ENCODE measurements around the gene CD1E.

The CD1E gene

GRCh38 chr1:158396646-158397045 lies 43.0 kb downstream of the CD1E start:
- no peaks in the 10 kb centered on the region for H4K20me1 ChIP-seq (ENCODE audit: insufficient read depth, low read length)
- peaks cover 10% of the 10 kb centered on the region; the same call in 1 of the 2 replicates for H3K4me1 ChIP-seq (ENCODE audit: low read length)
- H3K9ac ChIP-seq (ENCODE audit: low read length), result no peak overlapping the region
- 0 out of 2 replicates have a peak, but pooled peaks cover 2% of the 10 kb centered on the region for H3K27me3 ChIP-seq (ENCODE audit: low read depth, low read length)
- H2AFZ ChIP-seq (ENCODE audit: low read depth, low read length), result no peak overlapping the region
- no peaks in the 10 kb centered on the region for H3K9me3 ChIP-seq (ENCODE audit: insufficient read depth, low read length)
- no peak overlapping the region for H3K27ac ChIP-seq (ENCODE audit: low read length)
- H3K79me2 ChIP-seq (ENCODE audit: low read length), result no peaks in the 10 kb centered on the region
- H3K4me2 ChIP-seq (ENCODE audit: low read length), result no peak overlapping the region
- TF ChIP-seq CTCF (IDR thresholded peaks at IDR 0.05; ENCODE audit: low read depth, low read length) (no peak), EZH2phosphoT487 (IDR thresholded peaks at IDR 0.05; ENCODE audit: low read depth) (no peak)
- no peak overlapping the region for H3K4me3 ChIP-seq (ENCODE audit: low read length)
- no peaks in the 10 kb centered on the region for H3K36me3 ChIP-seq (replicated peaks; ENCODE audit: low read depth, low read length)

GRCh38 chr1:158398818-158399514 lies 45.3 kb downstream of the CD1E start, which contains the start of gene OR10T2:
Gene OR10T2 (minus strand): TSS chr1:158399466. CDS start chr1:158399466, 0 bp downstream.
- no peaks in the 10 kb centered on the region for H4K20me1 ChIP-seq (ENCODE audit: insufficient read depth, low read length)
- H3K79me2 ChIP-seq (ENCODE audit: low read length), result no peaks in the 10 kb centered on the region
- no peak within 1 kb of the TSS for H3K9ac ChIP-seq (ENCODE audit: low read length)
- no peak within 1 kb of the TSS for H2AFZ ChIP-seq (ENCODE audit: low read depth, low read length)
- peaks cover 10% of the 10 kb centered on the region; the same call in 1 of the 2 replicates for H3K4me1 ChIP-seq (ENCODE audit: low read length)
- 0 out of 2 replicates have a peak, but pooled peaks cover 2% of the 10 kb centered on the region for H3K27me3 ChIP-seq (ENCODE audit: low read depth, low read length)
- no peak within 1 kb of the TSS for H3K4me3 ChIP-seq (ENCODE audit: low read length)
- H3K36me3 ChIP-seq (replicated peaks; ENCODE audit: low read depth, low read length), result no peaks in the 10 kb centered on the region
- no peak within 1 kb of the TSS for H3K27ac ChIP-seq (ENCODE audit: low read length)
- H3K9me3 ChIP-seq (ENCODE audit: insufficient read depth, low read length), result no peaks in the 10 kb centered on the region
- H3K4me2 ChIP-seq (ENCODE audit: low read length), result no peak within 1 kb of the TSS
- TF ChIP-seq CTCF (IDR thresholded peaks at IDR 0.05; ENCODE audit: low read depth, low read length), result no peak
- TF ChIP-seq EZH2phosphoT487 (IDR thresholded peaks at IDR 0.05; ENCODE audit: low read depth), result no peak

GRCh38 chr1:158400871-158401270 lies 47.2 kb downstream of the CD1E start:
- Histone ChIP-seq H3K9me3 (ENCODE audit: insufficient read depth, low read length) (no peaks in the 10 kb centered on the region), H4K20me1 (ENCODE audit: insufficient read depth, low read length) (no peaks in the 10 kb centered on the region), H3K36me3 (replicated peaks; ENCODE audit: low read depth, low read length) (no peaks in the 10 kb centered on the region), H3K27me3 (ENCODE audit: low read depth, low read length) (0 out of 2 replicates have a peak, but pooled peaks cover 2% of the 10 kb centered on the region), H3K27ac (ENCODE audit: low read length) (no peak overlapping the region), H3K9ac (ENCODE audit: low read length) (no peak overlapping the region), H3K4me1 (ENCODE audit: low read length) (0 out of 2 replicates have a peak, but pooled peaks cover 4% of the 10 kb centered on the region), H2AFZ (ENCODE audit: low read depth, low read length) (no peak overlapping the region), H3K79me2 (ENCODE audit: low read length) (no peaks in the 10 kb centered on the region), H3K4me3 (ENCODE audit: low read length) (no peak overlapping the region), H3K4me2 (ENCODE audit: low read length) (no peak overlapping the region)
- TF ChIP-seq CTCF (IDR thresholded peaks at IDR 0.05; ENCODE audit: low read depth, low read length), result 0 out of 2 replicates have a peak, but pooled peaks have one; percentile 7
- TF ChIP-seq EZH2phosphoT487 (IDR thresholded peaks at IDR 0.05; ENCODE audit: low read depth), result no peak

- peaks cover 6% of the 10 kb centered on the region for H3K4me1 ChIP-seq (ENCODE audit: low read length)
- no peaks in the 10 kb centered on the region for H4K20me1 ChIP-seq (ENCODE audit: insufficient read depth, low read length)
- TF ChIP-seq EZH2phosphoT487 (IDR thresholded peaks at IDR 0.05; ENCODE audit: low read depth) (no peak), CTCF (IDR thresholded peaks at IDR 0.05; ENCODE audit: low read depth, low read length) (no peak)
- H3K27me3 ChIP-seq (ENCODE audit: low read depth, low read length), result no peaks in the 10 kb centered on the region
- H3K27ac ChIP-seq (ENCODE audit: low read length), result no peak overlapping the region
- no peak overlapping the region for H3K9ac ChIP-seq (ENCODE audit: low read length)
- no peaks in the 10 kb centered on the region for H3K9me3 ChIP-seq (ENCODE audit: insufficient read depth, low read length)
- H3K36me3 ChIP-seq (replicated peaks; ENCODE audit: low read depth, low read length), result no peaks in the 10 kb centered on the region
- H3K4me2 ChIP-seq (ENCODE audit: low read length), result no peak overlapping the region
- H3K79me2 ChIP-seq (ENCODE audit: low read length), result no peaks in the 10 kb centered on the region
- H3K4me3 ChIP-seq (ENCODE audit: low read length), result no peak overlapping the region
- no peak overlapping the region for H2AFZ ChIP-seq (ENCODE audit: low read depth, low read length)
These were observed 53.4 kb downstream of the CD1E start for GRCh38 chr1:158407092-158407491.

All from OCI-LY3 (cell line).